ENCODE data around the gene CEP85. TPM values are rescaled to one million over a fixed set of nuclear protein-coding genes. Genes with fewer than 3 reads are reported as not detected.
"Not testable (repeated sequence)": the region's sequence is repeated elsewhere in the genome, so short reads cannot be mapped to it uniquely, and the experiment has no call there.

CEP85 gene
- total RNA-seq, 3 donors from 2014 or later: 10.7 to 15.9 (median 15.6) TPM

DNA sequence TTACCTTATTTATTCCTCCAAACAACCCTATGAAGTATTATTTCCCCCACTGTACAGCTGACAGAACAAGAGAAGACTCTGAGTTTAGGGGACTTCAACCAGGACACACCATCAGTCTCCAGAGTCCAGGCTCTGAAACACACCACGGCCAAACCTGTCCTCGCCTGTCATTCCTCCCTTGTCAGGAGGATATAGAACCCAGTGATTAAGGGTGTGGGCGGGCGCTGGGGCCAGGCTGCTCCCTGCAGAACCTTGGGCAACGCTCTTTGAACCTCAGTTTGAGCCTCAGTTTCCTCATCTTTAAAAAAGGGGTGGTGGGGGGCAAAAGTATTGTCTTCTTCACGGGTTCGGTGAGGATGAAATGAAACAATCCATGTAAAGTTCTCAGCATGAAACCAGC lies 9.4 kb upstream of the CEP85 start:
- Histone ChIP-seq H3K36me3 (ENCODE audit: low read depth) (no peaks in the 10 kb centered on the region), H3K9me3 (no peaks in the 10 kb centered on the region), H3K4me1 (ENCODE audit: low read depth) (peaks cover 14% of the 10 kb centered on the region), H3K4me3 (no peak overlapping the region)
- DNase-seq (no peak), ATAC-seq (no peak)
- TF ChIP-seq, protein P1, sequence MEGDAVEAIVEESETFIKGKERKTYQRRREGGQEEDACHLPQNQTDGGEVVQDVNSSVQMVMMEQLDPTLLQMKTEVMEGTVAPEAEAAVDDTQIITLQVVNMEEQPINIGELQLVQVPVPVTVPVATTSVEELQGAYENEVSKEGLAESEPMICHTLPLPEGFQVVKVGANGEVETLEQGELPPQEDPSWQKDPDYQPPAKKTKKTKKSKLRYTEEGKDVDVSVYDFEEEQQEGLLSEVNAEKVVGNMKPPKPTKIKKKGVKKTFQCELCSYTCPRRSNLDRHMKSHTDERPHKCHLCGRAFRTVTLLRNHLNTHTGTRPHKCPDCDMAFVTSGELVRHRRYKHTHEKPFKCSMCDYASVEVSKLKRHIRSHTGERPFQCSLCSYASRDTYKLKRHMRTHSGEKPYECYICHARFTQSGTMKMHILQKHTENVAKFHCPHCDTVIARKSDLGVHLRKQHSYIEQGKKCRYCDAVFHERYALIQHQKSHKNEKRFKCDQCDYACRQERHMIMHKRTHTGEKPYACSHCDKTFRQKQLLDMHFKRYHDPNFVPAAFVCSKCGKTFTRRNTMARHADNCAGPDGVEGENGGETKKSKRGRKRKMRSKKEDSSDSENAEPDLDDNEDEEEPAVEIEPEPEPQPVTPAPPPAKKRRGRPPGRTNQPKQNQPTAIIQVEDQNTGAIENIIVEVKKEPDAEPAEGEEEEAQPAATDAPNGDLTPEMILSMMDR (IDR thresholded peaks at IDR 0.05): no peak
- intact Hi-C loops (cut with DNase I, micrococcal nuclease): no loop called here

DNA sequence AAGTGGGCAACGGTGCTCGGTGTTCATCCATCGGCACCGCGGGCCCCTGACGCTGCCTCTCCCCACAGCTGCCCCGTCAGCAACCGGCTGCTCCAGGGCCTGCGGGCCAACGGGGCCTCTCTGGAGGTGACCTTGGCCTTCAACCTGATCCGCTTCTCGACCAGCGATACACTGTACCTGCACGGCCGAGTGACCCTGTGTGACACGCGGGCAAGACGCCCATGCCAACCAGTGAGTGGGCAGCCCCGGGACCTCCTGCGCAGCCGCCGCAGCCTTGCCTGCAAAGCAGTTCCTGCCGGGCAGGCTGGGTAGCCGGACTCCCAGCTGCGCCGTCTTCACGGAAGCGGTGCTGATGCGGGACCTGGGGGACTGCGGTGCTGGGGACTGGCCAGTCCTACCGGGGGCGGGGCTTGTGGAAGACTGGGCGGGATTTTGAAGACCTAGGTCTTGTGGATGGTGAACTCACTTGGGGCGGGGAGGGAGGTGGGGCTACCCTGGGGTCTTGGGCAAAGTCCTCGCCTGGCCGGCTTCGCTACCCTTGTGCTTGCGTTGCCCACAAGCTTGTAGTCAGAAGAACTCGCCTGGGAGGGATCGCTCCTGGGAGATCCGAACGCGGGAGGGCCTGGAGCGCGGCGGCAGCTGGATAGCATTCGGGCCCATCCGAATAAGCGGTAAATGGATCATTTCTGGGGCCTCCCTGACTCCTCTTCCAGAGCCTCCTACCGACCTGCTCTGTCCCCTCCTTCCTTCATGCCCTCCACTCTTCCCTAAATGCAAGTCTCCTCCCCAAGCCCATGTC lies 8.8 kb upstream of the CEP85 start:
- TF ChIP-seq, protein P1 (IDR thresholded peaks at IDR 0.05): no peak
- H3K9me3 ChIP-seq: no peaks in the 10 kb centered on the region
- H3K36me3 ChIP-seq (ENCODE audit: low read depth): no peaks in the 10 kb centered on the region
- intact Hi-C loops (cut with DNase I, micrococcal nuclease): no loop called here
- peak; percentile 83 for ATAC-seq
- peaks cover 14% of the 10 kb centered on the region for H3K4me1 ChIP-seq (ENCODE audit: low read depth)
- H3K4me3 ChIP-seq: no peak overlapping the region
- peak; percentile 82 to 87 (median 82) for DNase-seq

DNA sequence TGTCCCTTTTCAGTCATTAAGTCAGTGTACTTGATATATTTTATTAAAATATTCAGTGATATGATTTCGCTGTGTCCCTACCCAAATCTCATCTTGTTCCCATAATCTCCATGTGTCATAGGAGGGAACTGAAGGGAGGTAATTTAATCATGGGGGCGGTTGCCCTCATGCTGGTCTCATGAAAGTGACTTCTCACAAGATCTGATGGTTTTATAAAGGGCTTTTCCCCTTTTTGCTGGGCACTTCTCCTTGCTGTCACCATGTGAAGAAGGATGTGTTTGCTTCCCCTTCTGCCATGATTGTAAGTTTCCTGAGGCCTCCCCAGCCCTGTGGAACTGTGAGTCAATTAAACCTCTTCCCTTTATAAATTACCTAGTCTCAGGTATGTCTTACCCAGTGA lies 3.3 kb upstream of the CEP85 start:
- H3K36me3 ChIP-seq (ENCODE audit: low read depth); H3K9me3 ChIP-seq; H3K4me3 ChIP-seq; DNase-seq; H3K4me1 ChIP-seq (ENCODE audit: low read depth); intact Hi-C loops (cut with DNase I, micrococcal nuclease); ATAC-seq: not testable (repeated sequence)

DNA sequence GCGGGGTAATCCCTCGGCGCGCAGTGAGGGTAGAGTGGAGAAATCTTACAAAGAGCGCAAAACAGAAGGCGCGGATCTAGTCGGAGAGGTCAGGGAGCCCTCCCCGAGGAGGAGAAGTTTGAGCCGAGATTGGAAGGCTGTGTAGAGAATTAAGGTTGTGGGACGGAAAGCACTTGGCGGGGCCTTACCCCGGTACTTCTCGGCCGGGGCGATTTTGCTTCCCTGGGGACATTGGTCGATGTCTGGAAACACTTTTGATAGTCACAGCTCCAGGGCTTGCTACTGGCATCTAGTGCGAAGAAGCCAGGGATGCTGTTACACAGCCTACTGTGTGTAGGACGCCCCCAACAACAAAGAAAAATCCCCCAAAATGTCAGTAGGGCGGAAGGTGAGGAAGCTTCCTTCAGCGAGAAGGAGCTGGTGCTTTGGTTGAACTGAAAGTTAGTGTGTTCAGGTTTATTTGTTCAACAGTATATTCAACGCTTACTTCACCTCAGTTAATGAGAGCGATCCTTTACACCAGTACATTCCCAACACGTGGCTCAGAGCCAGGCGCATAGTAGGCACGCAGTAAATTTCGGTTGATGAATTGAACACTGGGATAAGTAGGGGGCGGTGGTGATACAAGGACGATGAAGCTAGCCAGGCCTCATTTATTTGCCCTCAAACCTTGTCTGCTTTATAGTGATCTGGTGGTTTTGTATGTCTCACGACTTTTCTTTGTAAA lies 807 bp downstream of the CEP85 start:
- intact Hi-C loops (cut with DNase I, micrococcal nuclease): loop anchor here in 1 of 2 donors (2.0 kb wide), 1 partner anchor 66 kb away; the partner anchor contains the start of genes C1orf232 and ZNF593
- Histone ChIP-seq H3K9me3 (no peaks in the 10 kb centered on the region), H3K4me1 (ENCODE audit: low read depth) (peaks cover 6% of the 10 kb centered on the region), H3K36me3 (ENCODE audit: low read depth) (no peaks in the 10 kb centered on the region), H3K4me3 (peak overlapping the region; percentile 40)
- DNase-seq (peak in 2 of 3 donors; percentile 42 to 46), ATAC-seq (peak; percentile 0)
- TF ChIP-seq, protein P1 (IDR thresholded peaks at IDR 0.05): no peak

DNA sequence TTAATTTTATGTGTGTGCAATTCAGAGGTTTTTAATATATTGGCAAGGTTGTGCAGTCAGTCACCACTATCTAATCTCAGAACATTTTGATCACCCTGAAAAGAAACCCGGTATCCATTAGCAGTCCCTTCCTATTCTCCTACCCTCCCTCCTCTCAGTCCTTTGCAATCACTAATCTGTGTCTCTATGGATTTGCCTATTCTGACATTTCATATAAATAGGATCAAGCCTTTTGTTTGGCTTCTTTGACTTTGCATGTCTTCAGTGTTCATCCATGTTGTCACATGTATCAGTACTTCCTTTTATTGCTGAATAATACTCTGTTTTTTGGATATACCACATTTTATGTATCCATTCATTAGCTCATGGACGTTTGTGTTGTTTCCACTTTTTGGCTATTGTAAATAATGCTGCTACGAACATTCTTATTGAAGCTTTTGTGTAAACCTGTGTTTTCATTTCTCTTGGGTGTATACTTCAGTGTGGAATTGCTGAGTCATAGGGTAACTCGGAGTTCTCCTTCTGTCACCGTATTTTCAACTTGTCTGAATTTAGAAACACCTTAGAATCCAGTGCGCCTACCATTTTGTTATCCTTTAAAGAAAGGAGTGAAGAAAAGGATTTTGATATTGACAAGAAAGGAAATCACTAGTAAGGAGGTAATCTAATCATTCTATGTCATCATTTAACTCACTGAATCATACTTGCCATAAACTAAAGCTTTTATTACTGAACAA lies 3.4 kb downstream of the CEP85 start:
- no peak for ATAC-seq
- no peaks in the 10 kb centered on the region for H3K9me3 ChIP-seq
- TF ChIP-seq, protein P1 (IDR thresholded peaks at IDR 0.05): no peak
- no peaks in the 10 kb centered on the region for H3K36me3 ChIP-seq (ENCODE audit: low read depth)
- intact Hi-C loops (cut with DNase I, micrococcal nuclease): no loop called here
- DNase-seq: no peak
- no peak overlapping the region for H3K4me3 ChIP-seq
- H3K4me1 ChIP-seq (ENCODE audit: low read depth): peaks cover 6% of the 10 kb centered on the region

Data from mucosa of descending colon (tissue), 3 donors.